HK-2 (cell line): Measurements from ENCODE around the gene CPNE4.

Experiments used
- DNase-seq: peaks from one replicate; pipeline ENCODE4 v3.0.0-alpha.2; 2018; ENCODE audit not compliant: unreplicated experiment

CPNE4 gene

GRCh38 chr3:131735544-131735943 is 299.3 kb downstream of the CPNE4 start:
- DNase-seq, result no peak

DNA sequence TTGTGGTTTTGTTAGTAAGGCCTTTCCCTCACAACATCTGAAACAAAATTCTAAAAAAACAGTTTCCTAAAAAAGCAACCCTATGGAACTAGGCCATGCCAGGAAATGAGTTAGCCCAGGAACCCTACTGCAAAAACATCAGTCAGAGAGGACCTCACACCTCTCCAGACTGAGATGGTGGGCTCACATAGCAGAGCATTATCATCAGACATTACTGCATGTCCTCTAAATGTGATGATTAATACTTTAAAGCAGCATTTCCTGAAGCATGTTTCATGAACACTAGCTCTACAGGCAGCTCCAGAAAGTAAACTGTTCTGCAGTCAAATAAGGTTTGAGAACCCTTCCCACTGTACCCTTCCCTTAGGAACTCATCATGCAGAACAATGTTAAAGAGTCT is 299.7 kb downstream of the CPNE4 start:
- DNase-seq, result no peak

DNA sequence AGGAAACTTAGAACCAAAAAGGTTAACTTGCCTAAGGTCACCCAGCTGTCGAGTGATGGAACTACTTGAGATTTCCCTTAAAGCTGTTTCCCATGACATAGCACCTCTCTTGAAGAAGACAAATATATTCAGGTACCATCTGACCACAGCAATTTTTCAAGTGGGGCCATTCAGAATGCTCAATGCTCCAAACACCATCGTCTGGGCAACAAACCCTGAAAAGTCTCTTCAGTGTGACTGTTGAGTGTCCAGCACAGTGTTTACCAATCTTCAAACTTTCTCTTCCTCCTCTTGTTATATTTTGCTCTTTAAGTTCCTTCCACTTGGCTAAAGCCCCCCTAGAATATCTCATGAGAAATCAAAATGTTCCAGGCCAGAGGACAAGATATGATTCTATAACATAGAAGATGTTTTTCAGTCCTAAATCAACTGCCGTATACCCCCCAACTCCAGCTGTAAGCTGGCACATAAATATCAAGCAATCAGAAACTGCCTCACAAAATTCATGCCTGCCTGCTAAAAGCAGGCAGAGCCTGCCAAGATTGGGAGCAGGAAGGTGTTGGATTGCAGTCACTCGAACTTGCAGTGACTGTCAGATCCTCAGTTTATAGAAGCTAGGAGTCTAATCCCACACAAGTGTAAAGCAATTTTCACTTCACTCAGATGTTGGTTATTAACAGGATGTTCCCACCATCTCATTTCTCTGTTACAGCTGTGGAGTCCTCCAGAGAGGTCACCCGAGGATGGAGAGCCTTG is 301.6 kb downstream of the CPNE4 start:
- no peak for DNase-seq

GRCh38 chr3:131731709-131732108 is 303.1 kb downstream of the CPNE4 start:
- DNase-seq, result no peak

GRCh38 chr3:131730581-131730980 is 304.2 kb downstream of the CPNE4 start:
- DNase-seq, result no peak

DNA sequence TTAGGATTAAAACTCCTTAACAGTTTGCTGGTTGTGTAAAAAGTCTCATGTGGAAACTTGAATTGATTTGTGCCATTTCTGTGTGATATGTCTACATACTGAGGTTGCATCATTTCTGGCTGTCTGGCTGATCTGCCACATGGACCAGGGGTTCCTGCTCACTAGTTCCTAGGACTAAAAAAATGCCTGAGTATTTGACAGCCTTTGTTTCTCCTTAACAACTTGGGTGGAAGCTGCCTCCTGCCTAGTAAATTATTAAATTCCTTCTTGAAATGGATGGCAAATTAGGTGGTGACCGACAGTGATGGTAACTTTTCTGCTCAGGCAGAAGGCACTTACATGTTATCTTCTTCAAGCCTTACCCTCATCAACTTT is 305.2 kb downstream of the CPNE4 start:
- DNase-seq, result no peak

- DNase-seq, result no peak
Observed at GRCh38 chr3:131728898-131729642, 305.7 kb downstream of the CPNE4 start.

- no peak for DNase-seq
Observed at GRCh38 chr3:131725414-131725813, 309.4 kb downstream of the CPNE4 start.

- DNase-seq, result no peak
Observed at GRCh38 chr3:131723343-131723742, 311.5 kb downstream of the CPNE4 start.

GRCh38 chr3:131717493-131717892 is 317.3 kb downstream of the CPNE4 start:
- DNase-seq, result no peak

GRCh38 chr3:131716943-131717342 is 317.9 kb downstream of the CPNE4 start:
- DNase-seq, result no peak

DNA sequence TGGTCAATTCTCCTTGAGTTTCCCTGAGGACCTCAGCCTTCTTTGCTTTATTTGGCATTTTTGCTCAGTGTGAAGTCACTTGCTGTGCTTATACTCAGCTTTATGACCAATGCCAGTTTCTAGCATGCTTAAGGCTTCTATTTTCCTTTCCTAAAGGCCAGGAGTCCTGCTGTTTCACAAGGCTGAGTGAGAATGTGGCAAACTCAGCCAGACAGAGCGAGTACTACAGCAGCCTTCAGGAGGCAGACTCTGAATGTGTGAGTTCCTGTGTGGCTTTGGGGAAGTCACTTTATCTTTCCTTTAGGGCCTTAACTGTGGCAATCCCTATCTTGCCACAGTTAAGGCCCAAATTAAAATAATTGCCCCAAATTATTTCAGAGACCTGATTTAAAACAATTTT is 318.8 kb downstream of the CPNE4 start:
- no peak for DNase-seq

- no peak for DNase-seq
Observed at GRCh38 chr3:131714585-131715220, 320.1 kb downstream of the CPNE4 start.

DNA sequence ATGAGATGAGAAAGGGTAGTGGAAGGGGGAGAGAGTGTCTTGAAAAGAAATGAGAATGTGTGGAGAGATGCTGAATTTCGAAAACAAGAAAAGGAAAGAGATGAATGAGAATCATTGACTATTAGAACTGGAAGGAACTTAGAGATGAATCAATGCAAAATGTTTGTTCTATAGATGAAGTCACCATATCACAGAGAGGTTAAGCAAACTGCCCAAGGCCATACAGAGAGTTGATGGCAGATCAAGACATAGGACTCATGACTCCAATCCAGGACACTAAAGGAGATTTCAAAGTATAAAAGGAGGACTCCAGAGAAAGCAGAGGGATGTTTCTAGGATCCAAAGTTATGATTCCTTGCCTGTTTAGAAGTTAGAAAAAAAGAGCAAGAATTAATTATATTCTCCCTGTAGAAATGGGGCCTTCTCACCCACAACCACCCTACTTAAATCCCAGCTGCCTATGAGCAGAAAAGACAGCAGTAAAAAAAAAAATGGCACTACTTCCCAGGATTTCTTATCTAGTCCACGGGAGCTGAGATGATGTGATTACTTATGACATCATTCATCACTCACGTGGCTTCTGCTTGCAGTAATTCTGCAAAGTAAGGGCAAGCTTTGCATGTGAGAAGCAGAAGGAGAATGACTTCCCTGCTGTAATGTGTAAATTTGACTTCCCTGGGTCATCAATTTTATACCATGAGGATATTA is 321.2 kb downstream of the CPNE4 start:
- DNase-seq, result no peak

GRCh38 chr3:131712662-131713061 is 322.2 kb downstream of the CPNE4 start:
- no peak for DNase-seq

- no peak for DNase-seq
Observed at GRCh38 chr3:131711114-131711768, 323.6 kb downstream of the CPNE4 start.

- DNase-seq, result no peak
Observed at GRCh38 chr3:131708241-131708640, 326.6 kb downstream of the CPNE4 start.

DNA sequence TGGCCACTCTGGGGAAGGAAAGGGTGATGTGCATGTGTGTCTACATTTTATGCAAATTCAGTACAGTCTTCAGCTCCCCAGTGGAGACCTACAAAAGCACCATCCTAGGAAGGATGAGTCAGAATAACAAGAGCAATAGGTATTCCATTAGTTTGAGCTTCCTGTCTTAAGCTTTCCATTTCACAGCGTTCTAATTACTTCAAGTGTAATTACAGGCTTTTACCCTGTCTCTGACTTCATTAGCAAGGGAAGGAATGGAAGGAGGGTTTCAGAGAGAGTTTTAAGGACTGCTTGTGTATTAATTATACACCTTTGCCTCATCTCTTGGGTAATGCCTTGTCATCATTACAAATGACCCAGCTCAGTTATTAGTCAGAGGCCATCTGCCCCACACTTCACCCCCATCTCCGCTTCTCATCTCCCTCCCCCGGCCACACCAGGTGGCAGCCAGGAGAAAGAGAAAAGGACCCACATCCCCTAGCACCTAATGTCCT is 329.2 kb downstream of the CPNE4 start:
- peak; percentile 19 for DNase-seq

DNA sequence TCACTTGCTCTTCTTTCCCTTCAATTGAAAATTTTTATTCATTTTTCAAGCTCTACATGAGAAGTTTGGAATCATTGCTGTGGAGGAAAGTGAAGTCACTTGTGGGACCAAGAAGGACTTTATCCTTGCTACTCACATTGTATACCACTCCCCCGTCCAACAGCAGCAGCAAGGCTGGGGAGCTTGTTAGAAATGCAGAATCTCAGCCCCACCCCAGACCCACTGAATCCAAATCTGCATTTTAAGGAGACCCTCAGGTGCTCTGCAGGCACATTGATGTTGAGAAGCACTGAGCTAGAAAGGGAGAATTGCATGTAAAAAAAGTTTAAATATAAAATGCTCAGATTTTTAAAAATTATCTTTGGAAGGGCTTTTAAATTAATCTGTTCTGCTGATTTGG is 329.7 kb downstream of the CPNE4 start:
- DNase-seq, result no peak

DNA sequence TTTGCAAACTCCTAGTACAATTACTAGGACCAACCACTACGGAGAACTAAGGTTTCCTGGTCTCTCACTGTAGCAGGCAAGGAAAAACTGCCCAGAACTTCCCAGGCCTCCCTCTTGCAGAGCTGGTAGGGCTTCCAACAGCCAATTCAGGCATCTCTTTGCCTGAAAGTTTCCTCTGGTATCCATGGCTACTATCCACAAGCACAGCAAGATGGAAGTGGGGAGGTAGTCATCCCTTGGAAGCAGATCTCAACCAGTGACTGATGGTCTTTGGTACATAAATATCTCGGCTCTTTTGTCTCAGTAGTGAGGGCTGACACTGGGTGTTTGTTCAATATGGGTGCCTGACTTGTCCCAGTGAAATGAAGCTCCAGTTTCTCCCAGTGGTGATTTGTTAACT is 330.7 kb downstream of the CPNE4 start:
- no peak for DNase-seq

- no peak for DNase-seq
Observed at GRCh38 chr3:131702146-131702545, 332.7 kb downstream of the CPNE4 start.
